Lower leg skin (tissue), 3 donors: Measurements from ENCODE around the gene RNPS1.

Source experiments
- POLR2A ChIP-seq, 2 donors: fragments of 450-650 bp; IDR thresholded peaks; one replicate each; pipeline ENCODE4 v1.6.1; 2016 to 2017; ENCODE audit warnings: antibody characterized with exemption in 2 of 2, mild to moderate bottlenecking in 1 of 2, moderate library complexity in 1 of 2
- TF ChIP-seq, protein P1 (sequence below), 3 donors: fragments of 450-650 bp; IDR thresholded peaks; one replicate each; pipeline ENCODE4 v1.5.1; 2016; ENCODE audit warnings: antibody characterized with exemption in 3 of 3, mild to moderate bottlenecking in 3 of 3, moderate library complexity in 2 of 3

DNA sequence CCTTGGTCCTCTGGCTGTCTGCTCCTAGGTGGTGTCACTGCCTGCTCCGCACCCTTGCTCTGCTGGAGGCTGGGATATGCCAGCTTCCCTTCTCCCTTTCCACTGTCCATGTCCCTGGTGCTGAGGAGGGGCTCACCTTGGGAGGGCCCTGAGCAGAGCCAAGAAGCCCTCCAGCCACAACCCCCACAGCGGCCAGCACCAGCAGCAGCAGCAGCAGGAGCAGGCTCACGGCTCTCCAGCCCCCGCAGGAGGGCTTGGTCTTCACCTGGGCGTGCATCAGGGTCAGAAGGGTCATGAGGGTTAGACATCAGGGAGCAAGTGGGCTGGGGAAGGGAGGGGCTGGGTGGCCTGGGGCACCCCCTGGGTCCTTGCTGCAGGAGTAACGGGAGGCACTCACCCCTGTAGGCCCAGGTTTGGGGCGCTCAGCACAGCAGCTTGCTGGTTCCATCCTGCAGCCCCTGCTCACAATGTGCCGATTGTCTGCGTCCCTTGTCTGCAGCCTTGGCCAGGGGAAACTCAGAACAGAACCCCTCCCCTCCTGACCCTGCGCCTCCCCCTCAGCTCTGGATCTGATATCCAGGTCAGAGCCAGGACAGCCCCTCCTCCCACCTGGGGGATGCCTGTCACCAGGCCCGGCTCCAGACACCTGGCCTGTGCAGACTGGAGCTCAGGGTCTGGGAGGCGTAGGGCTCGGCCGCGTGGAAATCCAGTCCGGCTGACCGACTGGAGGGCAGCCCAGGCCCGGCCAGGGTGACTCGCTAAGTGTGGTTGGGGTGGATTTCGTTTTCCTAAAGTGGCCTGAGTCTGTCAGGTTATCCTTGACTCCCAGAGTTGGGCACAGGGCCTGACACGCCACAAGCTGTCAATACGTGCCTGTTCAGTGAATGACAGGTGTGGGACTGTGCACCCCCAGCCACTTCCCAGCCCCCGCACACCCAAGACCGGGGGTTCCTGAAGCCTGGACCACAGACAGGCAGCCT is 57.2 kb downstream of the RNPS1 start, which contains the start of gene BRICD5:
- TF ChIP-seq, protein P1, sequence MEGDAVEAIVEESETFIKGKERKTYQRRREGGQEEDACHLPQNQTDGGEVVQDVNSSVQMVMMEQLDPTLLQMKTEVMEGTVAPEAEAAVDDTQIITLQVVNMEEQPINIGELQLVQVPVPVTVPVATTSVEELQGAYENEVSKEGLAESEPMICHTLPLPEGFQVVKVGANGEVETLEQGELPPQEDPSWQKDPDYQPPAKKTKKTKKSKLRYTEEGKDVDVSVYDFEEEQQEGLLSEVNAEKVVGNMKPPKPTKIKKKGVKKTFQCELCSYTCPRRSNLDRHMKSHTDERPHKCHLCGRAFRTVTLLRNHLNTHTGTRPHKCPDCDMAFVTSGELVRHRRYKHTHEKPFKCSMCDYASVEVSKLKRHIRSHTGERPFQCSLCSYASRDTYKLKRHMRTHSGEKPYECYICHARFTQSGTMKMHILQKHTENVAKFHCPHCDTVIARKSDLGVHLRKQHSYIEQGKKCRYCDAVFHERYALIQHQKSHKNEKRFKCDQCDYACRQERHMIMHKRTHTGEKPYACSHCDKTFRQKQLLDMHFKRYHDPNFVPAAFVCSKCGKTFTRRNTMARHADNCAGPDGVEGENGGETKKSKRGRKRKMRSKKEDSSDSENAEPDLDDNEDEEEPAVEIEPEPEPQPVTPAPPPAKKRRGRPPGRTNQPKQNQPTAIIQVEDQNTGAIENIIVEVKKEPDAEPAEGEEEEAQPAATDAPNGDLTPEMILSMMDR (IDR thresholded peaks at IDR 0.05) = no peak
- TF ChIP-seq POLR2A (IDR thresholded peaks at IDR 0.05) = no peak
